ENCODE results near the gene APOC3. TPM values are rescaled to one million over a fixed set of nuclear protein-coding genes. Genes with fewer than 3 reads are reported as not detected.

APOC3 gene
- total RNA-seq, 4 donors from 2014 or later = not detected

GRCh38 chr11:116811194-116811593, 18.5 kb upstream of the APOC3 start:
- 90% methylated on average over 3 of the region's 3 CpGs for WGBS, 2 donors
- TF ChIP-seq POLR2A (IDR thresholded peaks at IDR 0.05) = no peak
- TF ChIP-seq, protein P1, sequence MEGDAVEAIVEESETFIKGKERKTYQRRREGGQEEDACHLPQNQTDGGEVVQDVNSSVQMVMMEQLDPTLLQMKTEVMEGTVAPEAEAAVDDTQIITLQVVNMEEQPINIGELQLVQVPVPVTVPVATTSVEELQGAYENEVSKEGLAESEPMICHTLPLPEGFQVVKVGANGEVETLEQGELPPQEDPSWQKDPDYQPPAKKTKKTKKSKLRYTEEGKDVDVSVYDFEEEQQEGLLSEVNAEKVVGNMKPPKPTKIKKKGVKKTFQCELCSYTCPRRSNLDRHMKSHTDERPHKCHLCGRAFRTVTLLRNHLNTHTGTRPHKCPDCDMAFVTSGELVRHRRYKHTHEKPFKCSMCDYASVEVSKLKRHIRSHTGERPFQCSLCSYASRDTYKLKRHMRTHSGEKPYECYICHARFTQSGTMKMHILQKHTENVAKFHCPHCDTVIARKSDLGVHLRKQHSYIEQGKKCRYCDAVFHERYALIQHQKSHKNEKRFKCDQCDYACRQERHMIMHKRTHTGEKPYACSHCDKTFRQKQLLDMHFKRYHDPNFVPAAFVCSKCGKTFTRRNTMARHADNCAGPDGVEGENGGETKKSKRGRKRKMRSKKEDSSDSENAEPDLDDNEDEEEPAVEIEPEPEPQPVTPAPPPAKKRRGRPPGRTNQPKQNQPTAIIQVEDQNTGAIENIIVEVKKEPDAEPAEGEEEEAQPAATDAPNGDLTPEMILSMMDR (IDR thresholded peaks at IDR 0.05) = no peak
- Histone ChIP-seq H3K27ac (no peak overlapping the region), H3K27me3 (no peaks in the 10 kb centered on the region), H3K4me3 (replicated peaks in 1 of 3) (no peak overlapping the region), H3K36me3 (no peaks in the 10 kb centered on the region), H3K4me1 (peaks cover 0 to 3% of the 10 kb centered on the region in 2 donors), H3K9me3 (no peaks in the 10 kb centered on the region)
- intact Hi-C loops (cut with DNase I) = no loop called here
- DNase-seq = no peak

DNA sequence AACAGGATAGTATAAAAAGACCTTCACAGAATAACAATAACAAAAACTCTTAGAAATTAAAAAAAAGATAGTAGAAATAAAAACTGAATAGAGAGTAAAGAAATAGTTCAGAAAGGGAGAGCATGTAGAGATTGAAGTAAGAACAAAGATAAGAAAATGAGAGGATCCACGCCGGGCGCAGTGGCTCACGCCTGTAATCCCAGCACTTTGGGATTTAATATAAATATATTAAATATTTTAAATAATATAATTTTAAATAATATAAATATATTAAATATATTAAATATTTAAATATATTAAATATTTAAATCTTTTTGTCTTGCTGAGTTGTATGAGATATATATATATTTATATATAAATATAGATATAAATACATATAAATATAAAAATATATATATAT, 17.6 kb upstream of the APOC3 start:
- Histone ChIP-seq H3K36me3 (no peaks in the 10 kb centered on the region), H3K9me3 (no peaks in the 10 kb centered on the region), H3K27me3 (no peaks in the 10 kb centered on the region), H3K27ac (no peak overlapping the region), H3K4me1 (no peaks in the 10 kb centered on the region), H3K4me3 (replicated peaks in 1 of 3) (no peak overlapping the region)
- WGBS, 2 donors = 97% methylated on average over 4 of the region's 4 CpGs
- no peak for DNase-seq
- no peak for TF ChIP-seq POLR2A (IDR thresholded peaks at IDR 0.05)
- TF ChIP-seq, protein P1 (IDR thresholded peaks at IDR 0.05) = no peak
- intact Hi-C loops (cut with DNase I) = no loop called here

- no peak for DNase-seq
- intact Hi-C loops (cut with DNase I) = no loop called here
- no peaks in the 10 kb centered on the region for H3K36me3 ChIP-seq
- no peaks in the 10 kb centered on the region for H3K9me3 ChIP-seq
- no peaks in the 10 kb centered on the region for H3K4me1 ChIP-seq
- no peak overlapping the region for H3K27ac ChIP-seq
- H3K4me3 ChIP-seq (replicated peaks in 1 of 3) = no peak overlapping the region
- no peaks in the 10 kb centered on the region for H3K27me3 ChIP-seq
- 93 to 100% methylated on average over 1 of the region's 1 CpG for WGBS, 2 donors
- TF ChIP-seq, protein P1 (IDR thresholded peaks at IDR 0.05) = no peak
- TF ChIP-seq POLR2A (IDR thresholded peaks at IDR 0.05) = no peak
Observed at GRCh38 chr11:116813170-116813569, 16.5 kb upstream of the APOC3 start.

GRCh38 chr11:116813781-116814471, 15.8 kb upstream of the APOC3 start:
- H3K9me3 ChIP-seq = no peaks in the 10 kb centered on the region
- TF ChIP-seq, protein P1 (IDR thresholded peaks at IDR 0.05) = no peak
- no peak for TF ChIP-seq POLR2A (IDR thresholded peaks at IDR 0.05)
- DNase-seq = no peak
- no peak overlapping the region for H3K27ac ChIP-seq
- H3K4me1 ChIP-seq = no peaks in the 10 kb centered on the region
- intact Hi-C loops (cut with DNase I) = no loop called here
- 65 to 72% methylated on average over 2 to 5 of the region's 5 CpGs for WGBS, 2 donors
- no peak overlapping the region for H3K4me3 ChIP-seq (replicated peaks in 1 of 3)
- no peaks in the 10 kb centered on the region for H3K27me3 ChIP-seq
- no peaks in the 10 kb centered on the region for H3K36me3 ChIP-seq

DNA sequence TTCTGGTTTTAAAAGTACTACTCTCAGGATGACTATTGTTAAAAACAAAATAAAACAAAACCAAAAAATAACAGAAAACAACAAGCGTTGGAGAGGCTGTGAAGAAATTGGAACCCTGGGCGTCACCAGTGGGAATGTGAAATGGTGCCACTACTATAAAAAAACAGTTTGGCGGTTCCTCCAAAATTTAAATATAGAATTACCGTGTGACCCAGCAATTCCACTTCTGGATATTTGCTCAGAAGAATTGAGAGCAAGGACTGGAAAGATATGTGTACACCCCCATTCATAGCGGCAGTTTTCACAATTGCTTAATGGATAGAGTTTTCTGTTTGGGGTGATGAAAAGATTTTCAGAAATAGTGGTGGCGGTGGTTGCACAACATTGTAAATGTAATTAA, 15.2 kb upstream of the APOC3 start:
- no peak overlapping the region for H3K27ac ChIP-seq
- H3K4me3 ChIP-seq (replicated peaks in 1 of 3) = no peak overlapping the region
- H3K36me3 ChIP-seq = no peaks in the 10 kb centered on the region
- H3K9me3 ChIP-seq = no peaks in the 10 kb centered on the region
- H3K27me3 ChIP-seq = no peaks in the 10 kb centered on the region
- 89 to 92% methylated on average over 6 of the region's 6 CpGs for WGBS, 2 donors
- TF ChIP-seq, protein P1 (IDR thresholded peaks at IDR 0.05) = no peak
- no peak for TF ChIP-seq POLR2A (IDR thresholded peaks at IDR 0.05)
- H3K4me1 ChIP-seq = no peaks in the 10 kb centered on the region
- no peak for DNase-seq
- intact Hi-C loops (cut with DNase I) = no loop called here

All from thyroid gland (tissue), 4 donors.